Osteocyte (in vitro differentiated cells): ENCODE measurements around the gene FALEC. TPM values are rescaled to one million over a fixed set of nuclear protein-coding genes. Genes with fewer than 3 reads are reported as not detected.

Experiments used
- DNase-seq: peaks from one replicate; pipeline ENCODE4 v3.0.0; 2021; ENCODE audit warnings: mixed read lengths; ENCODE audit not compliant: unreplicated experiment; ENCODE audit errors: extremely low spot score
- H3K27ac Mint-ChIP-seq: one replicate; pipeline ENCODE4 v1.8.0; 2021; ENCODE audit warnings: mild to moderate bottlenecking, mixed read lengths; ENCODE audit not compliant: unreplicated experiment
- H3K27me3 Mint-ChIP-seq: one replicate; pipeline ENCODE4 v1.8.0; 2021; ENCODE audit warnings: mixed read lengths; ENCODE audit not compliant: unreplicated experiment
- H3K36me3 Mint-ChIP-seq: one replicate; pipeline ENCODE4 v1.8.0; 2021; ENCODE audit warnings: mixed read lengths; ENCODE audit not compliant: unreplicated experiment
- H3K4me1 Mint-ChIP-seq: one replicate; pipeline ENCODE4 v1.8.0; 2021; ENCODE audit warnings: mixed read lengths; ENCODE audit not compliant: unreplicated experiment
- H3K4me3 Mint-ChIP-seq: one replicate; pipeline ENCODE4 v1.8.0; 2021; ENCODE audit warnings: mild to moderate bottlenecking, moderate library complexity, mixed read lengths; ENCODE audit not compliant: unreplicated experiment
- H3K9me3 Mint-ChIP-seq: one replicate; pipeline ENCODE4 v1.8.0; 2021; ENCODE audit warnings: mixed read lengths; ENCODE audit not compliant: unreplicated experiment
- total RNA-seq: library from RNA; stranded (reverse); gene quantifications from 2 replicates; pipeline ENCODE4 v1.2.1, GENCODE V29; 2021
- TF ChIP-seq, protein P1 (sequence below): fragments of 200-600 bp; sonication (generic); IDR thresholded peaks from 2 replicates; pipeline ENCODE4 v1.5.0; 2021; ENCODE audit warnings: antibody characterized with exemption, mild to moderate bottlenecking, moderate library complexity

The FALEC gene
- total RNA-seq, 1 donor from 2014 or later = not detected

DNA sequence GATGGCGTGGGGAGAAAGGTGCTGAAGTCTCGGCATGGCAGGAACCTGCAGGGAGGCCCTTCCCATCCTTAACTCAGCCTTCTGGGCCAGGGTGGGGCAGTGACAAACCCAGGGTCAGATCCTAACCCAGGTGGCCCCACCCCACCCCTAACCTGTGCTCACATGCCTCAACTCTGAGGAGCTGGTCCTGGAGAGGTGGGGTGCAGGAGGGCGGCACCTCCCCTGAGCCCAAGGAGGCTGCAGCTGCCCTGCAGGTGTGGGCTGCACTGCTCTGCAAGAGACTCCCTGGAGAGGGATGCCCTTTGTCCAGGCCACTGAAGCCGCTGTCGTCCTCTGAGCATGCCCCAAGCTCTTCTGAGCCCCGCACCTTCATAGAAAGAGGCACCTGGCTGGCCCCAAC, 18.4 kb downstream of the FALEC start:
- TF ChIP-seq, protein P1, sequence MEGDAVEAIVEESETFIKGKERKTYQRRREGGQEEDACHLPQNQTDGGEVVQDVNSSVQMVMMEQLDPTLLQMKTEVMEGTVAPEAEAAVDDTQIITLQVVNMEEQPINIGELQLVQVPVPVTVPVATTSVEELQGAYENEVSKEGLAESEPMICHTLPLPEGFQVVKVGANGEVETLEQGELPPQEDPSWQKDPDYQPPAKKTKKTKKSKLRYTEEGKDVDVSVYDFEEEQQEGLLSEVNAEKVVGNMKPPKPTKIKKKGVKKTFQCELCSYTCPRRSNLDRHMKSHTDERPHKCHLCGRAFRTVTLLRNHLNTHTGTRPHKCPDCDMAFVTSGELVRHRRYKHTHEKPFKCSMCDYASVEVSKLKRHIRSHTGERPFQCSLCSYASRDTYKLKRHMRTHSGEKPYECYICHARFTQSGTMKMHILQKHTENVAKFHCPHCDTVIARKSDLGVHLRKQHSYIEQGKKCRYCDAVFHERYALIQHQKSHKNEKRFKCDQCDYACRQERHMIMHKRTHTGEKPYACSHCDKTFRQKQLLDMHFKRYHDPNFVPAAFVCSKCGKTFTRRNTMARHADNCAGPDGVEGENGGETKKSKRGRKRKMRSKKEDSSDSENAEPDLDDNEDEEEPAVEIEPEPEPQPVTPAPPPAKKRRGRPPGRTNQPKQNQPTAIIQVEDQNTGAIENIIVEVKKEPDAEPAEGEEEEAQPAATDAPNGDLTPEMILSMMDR = no peak
- Mint-ChIP-seq H3K36me3 (no peaks in the 10 kb centered on the region), H3K27ac (no peak overlapping the region), H3K27me3 (no peaks in the 10 kb centered on the region), H3K9me3 (no peaks in the 10 kb centered on the region), H3K4me1 (peaks cover 21% of the 10 kb centered on the region), H3K4me3 (no peak overlapping the region)
- DNase-seq = no peak

DNA sequence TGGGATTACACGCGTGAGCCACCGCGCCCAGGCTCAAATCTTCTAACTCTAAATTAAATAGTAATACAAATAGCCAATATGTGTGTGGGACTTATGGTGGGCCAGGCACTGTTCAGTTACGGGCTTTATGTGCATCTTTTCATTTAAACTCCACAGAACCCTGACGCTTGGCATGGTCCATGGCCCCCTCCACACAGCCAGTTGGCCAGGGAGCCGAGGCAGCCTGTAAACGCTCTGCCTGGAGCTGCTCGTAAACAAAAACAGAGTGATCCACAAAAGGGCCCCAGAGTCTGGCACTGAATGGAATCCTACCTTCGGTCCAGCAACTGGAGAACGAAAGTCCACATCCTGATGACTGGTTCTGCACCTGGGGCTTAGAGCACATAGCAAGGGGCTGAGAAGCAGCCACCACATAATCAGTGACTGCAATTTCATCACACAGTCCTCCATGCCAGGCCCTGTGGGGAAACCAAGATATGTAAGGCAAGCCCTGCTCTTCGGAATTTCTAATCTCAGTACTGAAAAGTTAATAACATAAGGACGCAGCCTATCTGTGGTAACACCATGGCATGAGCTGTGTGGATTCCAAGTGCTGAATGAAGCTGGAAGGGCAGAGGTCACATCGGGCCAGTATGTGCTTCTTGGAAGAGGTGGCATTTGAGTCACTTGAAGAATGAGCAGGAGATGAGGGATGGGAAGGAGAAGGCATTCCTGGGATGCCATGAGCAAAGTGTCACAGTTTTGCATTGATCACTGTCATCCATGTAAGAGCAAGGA, 20.1 kb downstream of the FALEC start:
- H3K4me1 Mint-ChIP-seq = peaks cover 21% of the 10 kb centered on the region
- DNase-seq = no peak
- no peak overlapping the region for H3K4me3 Mint-ChIP-seq
- H3K36me3 Mint-ChIP-seq = no peaks in the 10 kb centered on the region
- TF ChIP-seq, protein P1 = no peak
- H3K27ac Mint-ChIP-seq = no peak overlapping the region
- no peaks in the 10 kb centered on the region for H3K27me3 Mint-ChIP-seq
- no peaks in the 10 kb centered on the region for H3K9me3 Mint-ChIP-seq

DNA sequence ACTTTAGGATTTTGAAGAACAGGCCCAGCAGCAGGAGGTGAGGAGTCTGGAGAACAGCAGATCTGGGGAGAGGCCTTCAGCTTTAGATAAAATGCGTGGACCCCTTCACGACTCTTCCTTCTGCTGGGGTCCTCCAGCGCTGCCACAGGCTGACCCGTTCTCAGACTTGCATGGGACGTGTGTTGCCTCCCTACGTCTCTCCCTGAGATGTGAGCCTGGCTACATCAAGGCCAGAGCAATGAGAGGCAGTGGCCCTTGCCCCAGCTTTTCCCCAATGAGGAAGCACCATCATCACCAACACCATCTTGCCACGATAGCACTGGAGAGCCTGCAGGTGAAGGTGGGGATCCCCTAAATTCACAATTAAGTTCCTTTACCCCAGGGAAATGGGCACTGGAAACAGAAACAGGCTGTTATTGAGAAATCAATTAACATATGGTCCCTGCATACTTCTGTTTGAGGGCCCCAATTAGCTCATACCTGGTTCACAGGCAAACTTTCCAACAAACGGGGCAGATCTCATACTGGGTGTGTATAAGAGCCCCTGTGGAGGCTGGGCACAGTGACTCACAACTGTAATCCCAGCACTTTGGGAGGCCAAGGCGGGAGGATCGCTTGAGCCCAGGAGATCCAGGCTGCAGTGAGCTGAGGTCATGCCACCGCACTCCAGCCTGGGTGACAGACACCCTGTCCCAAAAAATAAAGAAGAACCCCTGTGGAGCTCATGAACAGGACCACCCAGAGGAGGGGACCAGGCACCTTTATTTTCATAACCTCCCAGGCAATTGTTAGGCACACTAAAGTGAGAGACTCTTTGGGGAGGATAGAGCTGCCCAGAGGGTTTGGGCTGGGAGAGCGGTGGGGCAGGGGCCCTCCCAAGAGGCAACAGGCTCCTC, 21.5 kb downstream of the FALEC start:
- H3K36me3 Mint-ChIP-seq = no peaks in the 10 kb centered on the region
- H3K4me3 Mint-ChIP-seq = no peak overlapping the region
- no peak for DNase-seq
- TF ChIP-seq, protein P1 = no peak
- no peaks in the 10 kb centered on the region for H3K27me3 Mint-ChIP-seq
- H3K27ac Mint-ChIP-seq = peak overlapping the region; percentile 88
- peaks cover 21% of the 10 kb centered on the region for H3K4me1 Mint-ChIP-seq
- H3K9me3 Mint-ChIP-seq = no peaks in the 10 kb centered on the region

DNA sequence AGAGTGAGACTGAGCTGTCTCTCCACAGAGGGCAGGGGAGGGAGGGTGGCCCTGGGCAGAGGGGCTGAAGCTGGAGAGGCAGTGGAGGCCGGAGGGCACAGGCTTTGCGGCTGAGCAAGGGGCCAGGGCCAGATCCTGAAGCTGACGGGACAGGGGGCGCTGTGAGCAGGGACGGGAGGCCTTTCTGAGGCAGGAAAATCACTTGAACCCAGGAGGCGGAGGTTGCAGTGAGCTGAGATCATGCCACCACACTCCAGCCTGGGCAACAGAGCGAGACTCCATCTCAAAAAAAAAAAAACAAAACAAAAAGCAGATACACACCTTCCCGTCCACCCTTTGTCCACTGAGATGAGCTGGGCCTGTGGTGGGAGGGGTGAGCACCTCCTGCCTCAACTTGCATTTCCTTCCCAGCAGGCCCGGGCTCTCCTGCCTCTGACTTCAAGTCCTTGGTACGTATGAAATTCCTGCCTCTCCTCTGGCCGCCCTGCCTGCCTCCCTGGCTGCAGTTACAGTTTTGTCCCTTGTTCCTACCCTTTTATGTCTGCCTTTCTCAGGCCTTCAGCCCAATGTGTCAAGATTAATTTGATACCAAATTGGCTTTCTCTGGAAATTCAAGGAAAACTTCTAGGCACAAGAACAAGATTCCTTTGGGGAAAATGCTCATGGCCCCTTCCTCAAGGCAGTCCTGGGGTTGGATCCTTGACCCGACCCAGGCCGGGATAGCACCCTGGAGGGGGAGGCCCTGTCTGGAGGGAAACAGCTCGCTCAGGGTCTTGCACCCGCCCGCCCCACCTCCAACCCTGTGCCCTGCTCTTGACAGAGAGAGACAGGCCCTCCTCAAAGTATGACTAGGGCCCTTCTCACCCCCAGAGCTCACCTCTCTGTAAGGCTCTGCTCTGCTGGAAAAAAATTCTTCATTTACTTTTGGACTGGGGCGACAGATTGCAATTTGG, 22.5 kb downstream of the FALEC start:
- H3K9me3 Mint-ChIP-seq = no peaks in the 10 kb centered on the region
- H3K27ac Mint-ChIP-seq = peak overlapping the region; percentile 88
- no peak for DNase-seq
- H3K4me3 Mint-ChIP-seq = no peak overlapping the region
- TF ChIP-seq, protein P1 = no peak
- no peaks in the 10 kb centered on the region for H3K27me3 Mint-ChIP-seq
- peaks cover 15% of the 10 kb centered on the region for H3K4me1 Mint-ChIP-seq
- no peaks in the 10 kb centered on the region for H3K36me3 Mint-ChIP-seq
